Neural progenitor cell (in vitro differentiated cells): ENCODE data around the gene OR8B12. TPM values are rescaled to one million over a fixed set of nuclear protein-coding genes. Genes with fewer than 3 reads are reported as not detected.

Experiments
- DNase-seq: peaks from one replicate; pipeline ENCODE4 v3.0.0-alpha.2; 2016; ENCODE audit warnings: low spot score
- H2AFZ ChIP-seq: fragments of 200-600 bp; sonication (generic); replicated peaks from 2 replicates; pipeline ENCODE4 v1.6.1; 2016; ENCODE audit warnings: antibody characterized with exemption
- H3F3A ChIP-seq: fragments of 200-600 bp; sonication (generic); 2 replicates; pipeline ENCODE4 v1.6.1; 2016; ENCODE audit warnings: antibody characterized with exemption, low read depth
- H3K27ac ChIP-seq: fragments of 200-600 bp; sonication (generic); 2 replicates; pipeline ENCODE4 v1.5.1; 2016; ENCODE audit warnings: mild to moderate bottlenecking
- H3K27me3 ChIP-seq: fragments of 200-600 bp; sonication (generic); 2 replicates; pipeline ENCODE4 v1.6.1; 2016; ENCODE audit warnings: mild to moderate bottlenecking, moderate library complexity
- H3K36me3 ChIP-seq: fragments of 200-600 bp; sonication (generic); 2 replicates; pipeline ENCODE4 v1.5.1; 2016
- H3K4me1 ChIP-seq: fragments of 200-600 bp; sonication (generic); 2 replicates; pipeline ENCODE4 v1.6.1; 2016; ENCODE audit warnings: mixed run types
- H3K4me2 ChIP-seq: fragments of 200-600 bp; sonication (generic); 2 replicates; pipeline ENCODE4 v1.6.1; 2016
- H3K4me3 ChIP-seq: fragments of 200-600 bp; sonication (generic); 2 replicates; pipeline ENCODE4 v1.5.1; 2016
- H3K79me2 ChIP-seq: fragments of 200-600 bp; sonication (generic); 2 replicates; pipeline ENCODE4 v1.6.1; 2016; ENCODE audit warnings: low read depth
- H3K9ac ChIP-seq: fragments of 200-600 bp; sonication (generic); 2 replicates; pipeline ENCODE4 v1.6.1; 2016
- H3K9me3 ChIP-seq: fragments of 200-600 bp; sonication (generic); 2 replicates; pipeline ENCODE4 v1.5.1; 2016; ENCODE audit warnings: low read depth
- H4K20me1 ChIP-seq: fragments of 200-600 bp; sonication (generic); 2 replicates; pipeline ENCODE4 v1.6.1; 2016; ENCODE audit warnings: low read depth
- H3K27ac Mint-ChIP-seq: 3 replicates; pipeline ENCODE4 v1.8.0; 2021; ENCODE audit warnings: mixed read lengths
- H3K27me3 Mint-ChIP-seq: 2 replicates; pipeline ENCODE4 v1.8.0; 2022; ENCODE audit warnings: low read depth, mild to moderate bottlenecking, inconsistent platforms, moderate library complexity, mixed read lengths; ENCODE audit not compliant: insufficient read depth
- H3K36me3 Mint-ChIP-seq: 3 replicates; pipeline ENCODE4 v1.8.0; 2021; ENCODE audit warnings: mixed read lengths
- H3K4me1 Mint-ChIP-seq: 3 replicates; pipeline ENCODE4 v1.8.0; 2021; ENCODE audit warnings: mixed read lengths
- H3K4me3 Mint-ChIP-seq: 3 replicates; pipeline ENCODE4 v1.8.0; 2021; ENCODE audit warnings: mild to moderate bottlenecking, moderate library complexity, mixed read lengths
- H3K9me3 Mint-ChIP-seq: 3 replicates; pipeline ENCODE4 v1.8.0; 2020; ENCODE audit warnings: mixed read lengths
- EZH2 ChIP-seq: fragments of 200-600 bp; sonication (generic); IDR thresholded peaks from 2 replicates; pipeline ENCODE4 v1.6.1; 2017; ENCODE audit warnings: antibody characterized with exemption, mild to moderate bottlenecking, moderate library complexity
- EZH2phosphoT487 ChIP-seq: fragments of 200-600 bp; sonication (generic); IDR thresholded peaks from 2 replicates; pipeline ENCODE4 v1.6.1; 2017; ENCODE audit warnings: antibody characterized with exemption
- total RNA-seq: library from RNA; depleted of rRNA; stranded (reverse); fragments of >200 nt; gene quantifications from 2 replicates; pipeline ENCODE4 v1.2.3, GENCODE V29; 2015; ENCODE audit warnings: low replicate concordance
- TF ChIP-seq, protein P1 (sequence below): fragments of 200-600 bp; sonication (generic); IDR thresholded peaks from 2 replicates; pipeline ENCODE4 v1.5.1; 2017; ENCODE audit warnings: antibody characterized with exemption, mild to moderate bottlenecking

The OR8B12 gene
- total RNA-seq, 1 donor from 2014 or later, result not detected

DNA sequence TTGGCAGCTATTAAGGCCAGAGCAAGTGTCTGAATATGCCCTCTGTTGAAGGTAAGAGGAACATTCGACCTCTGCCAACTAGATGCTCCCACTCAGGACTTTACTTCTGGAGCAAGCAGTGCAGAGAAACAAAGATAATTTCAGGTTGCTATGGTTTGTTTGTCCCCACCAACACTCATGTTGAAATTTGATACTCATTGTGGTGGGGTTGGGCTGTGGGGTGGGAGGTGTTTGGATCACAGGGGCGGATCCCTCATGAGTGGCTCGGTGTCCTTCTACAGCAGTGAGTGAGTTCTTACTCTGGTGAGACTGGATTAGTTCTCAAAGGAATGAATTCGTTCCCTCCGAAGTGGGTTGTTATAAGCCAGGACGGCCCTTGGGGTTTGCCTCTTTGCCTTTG is 38.4 kb upstream of the OR8B12 start:
- no peaks in the 10 kb centered on the region for H3K36me3 Mint-ChIP-seq
- no peaks in the 10 kb centered on the region for H3F3A ChIP-seq
- no peak overlapping the region for H3K4me2 ChIP-seq
- no peaks in the 10 kb centered on the region for H3K9me3 Mint-ChIP-seq
- TF ChIP-seq EZH2 (no peak), EZH2phosphoT487 (no peak)
- TF ChIP-seq, protein P1, sequence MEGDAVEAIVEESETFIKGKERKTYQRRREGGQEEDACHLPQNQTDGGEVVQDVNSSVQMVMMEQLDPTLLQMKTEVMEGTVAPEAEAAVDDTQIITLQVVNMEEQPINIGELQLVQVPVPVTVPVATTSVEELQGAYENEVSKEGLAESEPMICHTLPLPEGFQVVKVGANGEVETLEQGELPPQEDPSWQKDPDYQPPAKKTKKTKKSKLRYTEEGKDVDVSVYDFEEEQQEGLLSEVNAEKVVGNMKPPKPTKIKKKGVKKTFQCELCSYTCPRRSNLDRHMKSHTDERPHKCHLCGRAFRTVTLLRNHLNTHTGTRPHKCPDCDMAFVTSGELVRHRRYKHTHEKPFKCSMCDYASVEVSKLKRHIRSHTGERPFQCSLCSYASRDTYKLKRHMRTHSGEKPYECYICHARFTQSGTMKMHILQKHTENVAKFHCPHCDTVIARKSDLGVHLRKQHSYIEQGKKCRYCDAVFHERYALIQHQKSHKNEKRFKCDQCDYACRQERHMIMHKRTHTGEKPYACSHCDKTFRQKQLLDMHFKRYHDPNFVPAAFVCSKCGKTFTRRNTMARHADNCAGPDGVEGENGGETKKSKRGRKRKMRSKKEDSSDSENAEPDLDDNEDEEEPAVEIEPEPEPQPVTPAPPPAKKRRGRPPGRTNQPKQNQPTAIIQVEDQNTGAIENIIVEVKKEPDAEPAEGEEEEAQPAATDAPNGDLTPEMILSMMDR, result no peak
- no peaks in the 10 kb centered on the region for H3K79me2 ChIP-seq
- no peak overlapping the region for H3K4me3 Mint-ChIP-seq
- peaks cover 6% of the 10 kb centered on the region for H3K4me1 ChIP-seq
- H3K9me3 ChIP-seq, result no peaks in the 10 kb centered on the region
- no peak overlapping the region for H3K27ac ChIP-seq
- no peak overlapping the region for H3K9ac ChIP-seq
- H3K36me3 ChIP-seq, result no peaks in the 10 kb centered on the region
- H3K4me3 ChIP-seq, result no peak overlapping the region
- H3K27me3 Mint-ChIP-seq, result peaks cover 2% of the 10 kb centered on the region
- peaks cover 6% of the 10 kb centered on the region for H3K4me1 Mint-ChIP-seq
- H3K27ac Mint-ChIP-seq, result peak overlapping the region; percentile 43
- H4K20me1 ChIP-seq, result no peaks in the 10 kb centered on the region
- H2AFZ ChIP-seq, result peak overlapping the region; percentile 52
- no peak for DNase-seq
- no peaks in the 10 kb centered on the region for H3K27me3 ChIP-seq

DNA sequence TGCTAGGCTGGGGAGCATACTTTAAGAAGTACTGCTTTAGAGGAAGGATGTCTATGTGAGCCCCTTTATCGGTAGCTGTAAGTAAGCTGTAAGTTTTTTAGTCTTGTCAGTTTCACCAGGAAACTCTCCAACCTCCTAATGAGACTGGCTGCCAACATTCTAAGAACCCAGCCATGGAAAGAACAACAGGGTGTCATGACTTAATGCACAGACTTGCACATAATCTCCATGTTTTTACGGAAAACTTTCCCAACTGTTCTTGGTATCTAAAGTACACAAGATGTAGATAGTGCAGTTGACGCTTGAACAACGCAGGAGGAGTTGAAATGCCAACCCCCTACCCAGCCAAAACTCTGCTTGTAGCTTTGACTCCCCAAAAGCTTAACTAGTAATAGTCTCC is 35.3 kb upstream of the OR8B12 start:
- Histone ChIP-seq H4K20me1 (no peaks in the 10 kb centered on the region), H3K4me1 (peaks cover 6% of the 10 kb centered on the region), H3F3A (no peaks in the 10 kb centered on the region), H3K4me2 (no peak overlapping the region), H3K27me3 (no peaks in the 10 kb centered on the region), H3K79me2 (no peaks in the 10 kb centered on the region), H3K36me3 (no peaks in the 10 kb centered on the region), H3K9ac (no peak overlapping the region), H3K27ac (no peak overlapping the region), H2AFZ (peak overlapping the region; percentile 68), H3K9me3 (no peaks in the 10 kb centered on the region), H3K4me3 (no peak overlapping the region)
- TF ChIP-seq EZH2phosphoT487 (no peak), EZH2 (no peak)
- Mint-ChIP-seq H3K4me1 (peaks cover 6% of the 10 kb centered on the region), H3K27me3 (peaks cover 2% of the 10 kb centered on the region), H3K36me3 (no peaks in the 10 kb centered on the region), H3K27ac (no peak overlapping the region), H3K4me3 (no peak overlapping the region), H3K9me3 (peaks cover 4% of the 10 kb centered on the region)
- DNase-seq, result no peak

DNA sequence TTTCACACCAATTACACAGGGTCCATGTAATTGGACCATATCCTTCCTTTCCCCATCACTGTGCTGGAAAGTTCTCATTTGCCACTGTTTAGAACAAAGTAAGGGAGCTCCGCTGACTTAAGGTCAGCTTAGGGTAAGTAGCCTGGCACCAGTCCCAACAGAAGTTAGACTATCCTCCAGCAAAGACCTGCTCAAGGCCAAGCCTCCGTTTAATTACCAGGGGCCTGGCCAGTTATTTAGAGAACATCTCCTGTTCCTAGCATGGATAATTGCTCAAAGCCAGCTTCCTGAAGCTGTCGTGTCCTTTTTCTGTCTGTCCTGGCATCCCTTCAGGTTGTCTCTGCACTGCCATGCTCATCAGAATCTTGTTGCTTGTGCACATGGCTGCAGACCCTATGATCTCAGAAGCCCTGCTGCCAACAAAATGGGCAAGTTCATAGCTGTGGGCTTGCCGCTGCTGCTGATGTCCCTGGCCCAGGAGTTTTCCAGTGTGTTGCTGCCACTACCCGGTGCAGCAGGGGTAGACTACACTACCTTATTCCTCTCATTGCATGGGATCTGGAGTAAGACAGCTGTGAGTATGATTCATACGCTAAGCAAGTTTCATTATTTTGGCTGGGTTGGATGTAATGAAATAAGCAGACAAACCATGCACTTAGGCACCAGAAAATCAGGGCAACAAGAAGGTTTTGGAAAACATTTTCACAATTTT is 34.4 kb upstream of the OR8B12 start:
- no peak overlapping the region for H3K4me3 Mint-ChIP-seq

More for the DNA sequence above, 34.4 kb upstream of the OR8B12 start:
- Histone ChIP-seq H3K27me3 (no peaks in the 10 kb centered on the region), H3K4me1 (peaks cover 6% of the 10 kb centered on the region), H3K79me2 (no peaks in the 10 kb centered on the region), H4K20me1 (no peaks in the 10 kb centered on the region), H3K4me3 (no peak overlapping the region), H3K27ac (no peak overlapping the region), H3K4me2 (no peak overlapping the region), H2AFZ (no peak overlapping the region), H3K9ac (no peak overlapping the region), H3F3A (no peaks in the 10 kb centered on the region), H3K36me3 (no peaks in the 10 kb centered on the region), H3K9me3 (no peaks in the 10 kb centered on the region)
- no peaks in the 10 kb centered on the region for H3K36me3 Mint-ChIP-seq
- TF ChIP-seq EZH2phosphoT487, result no peak
- TF ChIP-seq, protein P1, result no peak
- no peak for TF ChIP-seq EZH2
- H3K27ac Mint-ChIP-seq, result no peak overlapping the region
- H3K4me1 Mint-ChIP-seq, result peaks cover 6% of the 10 kb centered on the region
- peaks cover 4% of the 10 kb centered on the region for H3K9me3 Mint-ChIP-seq
- DNase-seq, result no peak
- H3K27me3 Mint-ChIP-seq, result peaks cover 3% of the 10 kb centered on the region
